Activated CD4-positive, alpha-beta memory T cell treated with anti-CD3 and anti-CD28 coated beads for 36 hours (primary cell): ENCODE measurements around the gene ZSWIM4. TPM values are rescaled to one million over a fixed set of nuclear protein-coding genes. Genes with fewer than 3 reads are reported as not detected.

Source experiments
- CTCF ChIA-PET: fragments of 350-600 bp; sonication (Branson Sonifier 250); formaldehyde crosslinking; loops from one replicate; lab custom pipeline; 2021; ENCODE audit warnings: antibody characterized with exemption, inconsistent platforms; lab: Charles Lee
- POLR2A ChIA-PET: fragments of 350-600 bp; sonication (Branson Sonifier 250); formaldehyde crosslinking; loops from one replicate; lab custom pipeline; 2021; ENCODE audit warnings: antibody characterized with exemption; lab: Charles Lee
- DNase-seq: peaks from one replicate; pipeline ENCODE4 v3.0.0-alpha.2; 2020
- H3K27ac Mint-ChIP-seq: one replicate; pipeline ENCODE4 v1.8.0; 2021; ENCODE audit warnings: mixed read lengths
- H3K27me3 Mint-ChIP-seq: one replicate; pipeline ENCODE4 v1.8.0; 2021; ENCODE audit warnings: mixed read lengths
- H3K36me3 Mint-ChIP-seq: one replicate; pipeline ENCODE4 v1.8.0; 2021; ENCODE audit warnings: mixed read lengths
- H3K4me1 Mint-ChIP-seq: one replicate; pipeline ENCODE4 v1.8.0; 2021; ENCODE audit warnings: low read depth, mixed read lengths
- H3K4me3 Mint-ChIP-seq: one replicate; pipeline ENCODE4 v1.8.0; 2021; ENCODE audit warnings: mild to moderate bottlenecking, mixed read lengths
- H3K9me3 Mint-ChIP-seq: one replicate; pipeline ENCODE4 v1.8.0; 2021; ENCODE audit warnings: mixed read lengths
- intact Hi-C: fragments of 100-400 bp; cut with micrococcal nuclease; formaldehyde crosslinking; loops from one replicate; pipeline ENCODE4 v1.15.1; 2023
- total RNA-seq, 2 experiments: library from RNA; stranded (reverse); gene quantifications; one replicate each; pipeline ENCODE4 v1.2.3, GENCODE V29; 2021

Gene ZSWIM4
- total RNA-seq, 2 experiments from 2014 or later: 9.2 to 10.2 TPM

- Mint-ChIP-seq H3K9me3 (no peaks in the 10 kb centered on the region), H3K36me3 (peaks cover 12% of the 10 kb centered on the region), H3K4me1 (no peaks in the 10 kb centered on the region), H3K27me3 (no peaks in the 10 kb centered on the region), H3K27ac (no peak overlapping the region), H3K4me3 (no peak overlapping the region)
- POLR2A ChIA-PET: no interaction called here
- intact Hi-C loops: no loop called here
- CTCF ChIA-PET: interaction anchor here (1.0 kb wide), 1 partner anchor 45 kb away, joined by 3 read pairs; no protein-coding TSS in a partner anchor
- no peak for DNase-seq
These were observed 21.9 kb downstream of the ZSWIM4 start for GRCh38 chr19:13817018-13817614.

GRCh38 chr19:13817615-13818371, 22.6 kb downstream of the ZSWIM4 start:
- intact Hi-C loops: no loop called here
- no peaks in the 10 kb centered on the region for H3K4me1 Mint-ChIP-seq
- DNase-seq: peak; percentile 35
- POLR2A ChIA-PET: no interaction called here
- H3K27me3 Mint-ChIP-seq: no peaks in the 10 kb centered on the region
- no peak overlapping the region for H3K4me3 Mint-ChIP-seq
- H3K27ac Mint-ChIP-seq: no peak overlapping the region
- H3K9me3 Mint-ChIP-seq: no peaks in the 10 kb centered on the region
- H3K36me3 Mint-ChIP-seq: peaks cover 12% of the 10 kb centered on the region
- CTCF ChIA-PET: interaction anchor here (1.0 kb wide), 1 partner anchor 44 kb away, joined by 3 read pairs; no protein-coding TSS in a partner anchor

GRCh38 chr19:13819238-13819637, 24.0 kb downstream of the ZSWIM4 start:
- Mint-ChIP-seq H3K4me1 (no peaks in the 10 kb centered on the region), H3K27me3 (no peaks in the 10 kb centered on the region), H3K9me3 (no peaks in the 10 kb centered on the region), H3K36me3 (peaks cover 4% of the 10 kb centered on the region), H3K4me3 (no peak overlapping the region), H3K27ac (no peak overlapping the region)
- POLR2A ChIA-PET: no interaction called here
- intact Hi-C loops: no loop called here
- CTCF ChIA-PET: no interaction called here
- DNase-seq: no peak

GRCh38 chr19:13821292-13821691, 26.0 kb downstream of the ZSWIM4 start:
- CTCF ChIA-PET: interaction anchor here (0.7 kb wide), 2 partner anchors 40 to 209 kb away, joined by 3 to 4 read pairs; no protein-coding TSS in a partner anchor
- Mint-ChIP-seq H3K4me3 (no peak overlapping the region), H3K36me3 (peaks cover 7% of the 10 kb centered on the region), H3K27me3 (no peaks in the 10 kb centered on the region), H3K9me3 (no peaks in the 10 kb centered on the region), H3K4me1 (peaks cover 2% of the 10 kb centered on the region), H3K27ac (no peak overlapping the region)
- intact Hi-C loops: no loop called here
- POLR2A ChIA-PET: no interaction called here
- no peak for DNase-seq

GRCh38 chr19:13823256-13823655, 28.0 kb downstream of the ZSWIM4 start:
- Mint-ChIP-seq H3K4me3 (no peak overlapping the region), H3K4me1 (peaks cover 2% of the 10 kb centered on the region), H3K27ac (no peak overlapping the region), H3K9me3 (no peaks in the 10 kb centered on the region), H3K36me3 (peaks cover 6% of the 10 kb centered on the region), H3K27me3 (no peaks in the 10 kb centered on the region)
- intact Hi-C loops: no loop called here
- CTCF ChIA-PET: interaction anchor here (0.6 to 2.0 kb wide), 2 partner anchors 13 to 38 kb away, joined by 5 read pairs; no protein-coding TSS in a partner anchor
- no peak for DNase-seq
- POLR2A ChIA-PET: no interaction called here

GRCh38 chr19:13823901-13824300, 28.7 kb downstream of the ZSWIM4 start:
- no peak for DNase-seq
- no peaks in the 10 kb centered on the region for H3K9me3 Mint-ChIP-seq
- H3K4me1 Mint-ChIP-seq: peaks cover 2% of the 10 kb centered on the region
- no peak overlapping the region for H3K27ac Mint-ChIP-seq
- no peaks in the 10 kb centered on the region for H3K27me3 Mint-ChIP-seq
- no peak overlapping the region for H3K4me3 Mint-ChIP-seq
- intact Hi-C loops: no loop called here
- ChIA-PET POLR2A (no interaction called here), CTCF (interaction anchor here (2.0 kb wide), 1 partner anchor 13 kb away, joined by 5 read pairs; no protein-coding TSS in a partner anchor)
- H3K36me3 Mint-ChIP-seq: peaks cover 4% of the 10 kb centered on the region

- CTCF ChIA-PET: interaction anchor here (0.6 to 2.0 kb wide), 2 partner anchors 12 to 37 kb away, joined by 3 to 5 read pairs; no protein-coding TSS in a partner anchor
- Mint-ChIP-seq H3K4me3 (no peak overlapping the region), H3K9me3 (no peaks in the 10 kb centered on the region), H3K36me3 (peaks cover 4% of the 10 kb centered on the region), H3K4me1 (peaks cover 2% of the 10 kb centered on the region), H3K27ac (no peak overlapping the region), H3K27me3 (no peaks in the 10 kb centered on the region)
- POLR2A ChIA-PET: interaction anchor here (0.5 kb wide), 1 partner anchor 48 kb away, joined by 4 read pairs; no protein-coding TSS in a partner anchor
- intact Hi-C loops: no loop called here
- DNase-seq: no peak
These were observed 29.5 kb downstream of the ZSWIM4 start for GRCh38 chr19:13824703-13825102.

- Mint-ChIP-seq H3K36me3 (peaks cover 5% of the 10 kb centered on the region), H3K27ac (no peak overlapping the region), H3K9me3 (no peaks in the 10 kb centered on the region), H3K4me1 (peaks cover 2% of the 10 kb centered on the region), H3K27me3 (no peaks in the 10 kb centered on the region), H3K4me3 (no peak overlapping the region)
- ChIA-PET POLR2A (interaction anchor here (0.5 kb wide), 1 partner anchor 49 kb away, joined by 4 read pairs; no protein-coding TSS in a partner anchor), CTCF (no interaction called here)
- no peak for DNase-seq
- intact Hi-C loops: no loop called here
These were observed 30.5 kb downstream of the ZSWIM4 start for GRCh38 chr19:13825489-13826441.

- H3K27ac Mint-ChIP-seq: no peak overlapping the region
- POLR2A ChIA-PET: interaction anchor here (1.6 kb wide), 1 partner anchor 31 kb away, joined by 4 read pairs; the partner anchor contains the start of gene ZSWIM4
- CTCF ChIA-PET: interaction anchor here (1.4 kb wide), 1 partner anchor 9 kb away, joined by 3 read pairs; no protein-coding TSS in a partner anchor
These were observed 31.5 kb downstream of the ZSWIM4 start for GRCh38 chr19:13826652-13827235.

GRCh38 chr19:13827656-13828055, 32.4 kb downstream of the ZSWIM4 start:
- POLR2A ChIA-PET: interaction anchor here (1.6 kb wide), 1 partner anchor 32 kb away, joined by 4 read pairs; the partner anchor contains the start of gene ZSWIM4
- Mint-ChIP-seq H3K4me3 (no peak overlapping the region), H3K27ac (no peak overlapping the region), H3K9me3 (no peaks in the 10 kb centered on the region), H3K36me3 (peaks cover 7% of the 10 kb centered on the region), H3K4me1 (peaks cover 5% of the 10 kb centered on the region), H3K27me3 (no peaks in the 10 kb centered on the region)
- intact Hi-C loops: no loop called here
- no peak for DNase-seq
- CTCF ChIA-PET: interaction anchor here (1.4 kb wide), 1 partner anchor 8 kb away, joined by 3 read pairs; no protein-coding TSS in a partner anchor

More at GRCh38 chr19:13826652-13827235, 31.5 kb downstream of the ZSWIM4 start:
- Mint-ChIP-seq H3K36me3 (peaks cover 7% of the 10 kb centered on the region), H3K4me3 (no peak overlapping the region), H3K9me3 (no peaks in the 10 kb centered on the region), H3K4me1 (peaks cover 4% of the 10 kb centered on the region), H3K27me3 (no peaks in the 10 kb centered on the region)
- intact Hi-C loops: no loop called here
- DNase-seq: no peak
